K562 (cell line): ENCODE measurements around the gene ILK. TPM values are rescaled to one million over a fixed set of nuclear protein-coding genes. Genes with fewer than 3 reads are reported as not detected.
A peak's percentile ranks its signal among the peaks of the same experiment; 100 is the strongest.

Source experiments
- ATAC-seq: fragments of 200-7000 bp; cut with Tn5 transposase; 3 replicates; pipeline ENCODE4 v1.9.1; 2020; ENCODE audit warnings: moderate library complexity
- BruUV-seq: library from RNA; stranded (reverse); fragments of 400-500 nt; replicated peaks from 2 replicates; lab custom pipeline; 2021; lab: Mats Ljungman, UMichigan
- CTCF ChIA-PET: fragments of 300-600 bp; formaldehyde crosslinking; extraction: SDS; loops from one replicate; lab custom pipeline; 2021; ENCODE audit warnings: low intra/inter-chr PET ratio; lab: Yijun Ruan, JAX
- POLR2A ChIA-PET: fragments of 300-600, 350-650 bp; sonication (Branson Sonifier 250); formaldehyde crosslinking; extraction: SDS; loops from one replicate; lab custom pipeline; 2021; ENCODE audit warnings: antibody characterized with exemption, inconsistent platforms; lab: Yijun Ruan, JAX
- DNase-seq, 4 experiments: peaks; one replicate each; pipeline versions ENCODE4 v3.0.0 to v3.0.0-alpha.2; 2011 to 2018; ENCODE audit warnings: low spot score in 3 of 4, mixed read lengths in 3 of 4; ENCODE audit errors: extremely low read depth in 1 of 4
- FAIRE-seq: peaks from 2 replicates; lab custom pipeline; 2011; peaks lifted over from hg19 to GRCh38; lab: Jason Lieb, UNC
- H2AFZ ChIP-seq: 2 replicates; pipeline ENCODE4 v1.6.0; 2011; ENCODE audit warnings: low read depth, low read length, control low read depth, inconsistent platforms
- H3K27ac ChIP-seq: fragments of 200-600 bp; 3 replicates; pipeline ENCODE4 v1.8.0; 2011; ENCODE audit warnings: low read depth, mild to moderate bottlenecking, control low read depth, inconsistent platforms, low read length, moderate library complexity, mixed read lengths; ENCODE audit errors: extremely low read depth
- H3K27me3 ChIP-seq, 2 experiments: fragments of 300-600 bp in 1 of 2; 2 replicates in 1 of 2; 3 replicates in 1 of 2; pipeline versions ENCODE4 v1.6.0 to v1.8.0; 2011; ENCODE audit warnings: inconsistent platforms in 2 of 2, low read length in 2 of 2, mild to moderate bottlenecking in 1 of 2, mixed read lengths in 1 of 2, moderate library complexity in 1 of 2; ENCODE audit not compliant: control insufficient read depth in 2 of 2, insufficient read depth in 2 of 2
- H3K36me3 ChIP-seq: fragments of 300-600 bp; 3 replicates; pipeline ENCODE4 v1.8.0; 2011; ENCODE audit warnings: mild to moderate bottlenecking, low read length, inconsistent platforms; ENCODE audit not compliant: control insufficient read depth, insufficient read depth
- H3K4me1 ChIP-seq, 2 experiments: fragments of 200-600 bp in 1 of 2; replicated peaks in 1 of 2; 2 replicates in 1 of 2; 3 replicates in 1 of 2; pipeline versions ENCODE4 v1.5.1 to v1.8.0; 2011; ENCODE audit warnings: inconsistent platforms in 2 of 2, low read length in 2 of 2, mild to moderate bottlenecking in 1 of 2, mixed read lengths in 1 of 2, moderate library complexity in 1 of 2; ENCODE audit not compliant: control insufficient read depth in 2 of 2, insufficient read depth in 2 of 2
- H3K4me2 ChIP-seq: 2 replicates; pipeline ENCODE4 v1.6.1; 2011; ENCODE audit warnings: low read length, control low read depth, inconsistent platforms, mixed read lengths; ENCODE audit not compliant: insufficient read depth
- H3K4me3 ChIP-seq: fragments of 200-600 bp; sonication (generic), shearing (Covaris generic); 2 replicates; pipeline ENCODE4 v1.5.1; 2016; ENCODE audit warnings: control low read depth, inconsistent platforms
- H3K79me2 ChIP-seq: fragments of 200-600 bp; 3 replicates; pipeline ENCODE4 v1.8.0; 2011; ENCODE audit warnings: low read length, inconsistent platforms; ENCODE audit not compliant: control insufficient read depth, insufficient read depth
- H3K9ac ChIP-seq, 2 experiments: 2 replicates each; pipeline versions ENCODE4 v1.6.0 to v1.6.1; 2011; ENCODE audit warnings: low read depth in 2 of 2, low read length in 2 of 2, control low read depth in 1 of 2, inconsistent platforms in 1 of 2, mild to moderate bottlenecking in 1 of 2, mixed read lengths in 1 of 2; ENCODE audit not compliant: insufficient read depth in 1 of 2
- H3K9me1 ChIP-seq: one replicate; pipeline ENCODE4 v1.6.0; 2011; ENCODE audit warnings: inconsistent platforms, mild to moderate bottlenecking, low read length, moderate library complexity; ENCODE audit not compliant: control insufficient read depth, insufficient read depth
- H3K9me3 ChIP-seq: replicated peaks from 2 replicates; pipeline ENCODE4 v1.5.1; 2011; ENCODE audit warnings: low read depth, low read length, inconsistent platforms; ENCODE audit not compliant: control insufficient read depth, insufficient read depth
- H4K20me1 ChIP-seq: replicated peaks from 2 replicates; pipeline ENCODE4 v1.6.1; 2011; ENCODE audit warnings: low read length, inconsistent platforms, mixed read lengths; ENCODE audit not compliant: control insufficient read depth, insufficient read depth
- ADNP ChIP-seq: fragments of 200-800 bp; sonication (Bioruptor generic); IDR thresholded peaks from 2 replicates; pipeline ENCODE4 v1.6.1; 2016; ENCODE audit warnings: missing genetic modification characterization, missing compliant biosample characterization
- ARID2 ChIP-seq: fragments of 450-650 bp; IDR thresholded peaks from 2 replicates; pipeline ENCODE4 v1.6.1; 2017; ENCODE audit warnings: antibody characterized with exemption, mild to moderate bottlenecking
- CEBPB ChIP-seq: fragments of 450-650 bp; IDR thresholded peaks from 2 replicates; pipeline ENCODE4 v1.6.1; 2016; ENCODE audit warnings: missing genetic modification characterization, missing compliant biosample characterization
- FOXP1 ChIP-seq: sonication (generic); formaldehyde crosslinking; IDR thresholded peaks from 2 replicates; pipeline ENCODE4 v1.8.0; 2022; ENCODE audit warnings: mild to moderate bottlenecking, missing genetic modification reagents
- HSF4 ChIP-seq: fragments of 250-450 bp; sonication (Bioruptor Pico); IDR thresholded peaks from 2 replicates; pipeline ENCODE4 v2.1.2; 2022; ENCODE audit warnings: mild to moderate bottlenecking, moderate library complexity, borderline replicate concordance
- KDM1A ChIP-seq, 2 experiments: fragments of 450-650 bp; IDR thresholded peaks; 2 replicates each; pipeline ENCODE4 v1.6.1; 2016; ENCODE audit warnings: mild to moderate bottlenecking in 2 of 2
- MED1 ChIP-seq: sonication (generic); formaldehyde crosslinking; IDR thresholded peaks from 2 replicates; pipeline ENCODE4 v1.8.1; 2023; ENCODE audit warnings: missing genetic modification reagents, borderline replicate concordance
- MIER1 ChIP-seq: fragments of 450-650 bp; IDR thresholded peaks from 2 replicates; pipeline ENCODE4 v1.6.1; 2016; ENCODE audit warnings: antibody characterized with exemption, mild to moderate bottlenecking, low read depth
- MYNN ChIP-seq, 2 experiments: sonication (generic); formaldehyde crosslinking in 1 of 2; IDR thresholded peaks; 2 replicates each; pipeline versions ENCODE4 v1.5.0 to v1.6.1; 2016 to 2020; ENCODE audit warnings: antibody characterized with exemption in 1 of 2, missing genetic modification reagents in 1 of 2
- POLR3A ChIP-seq: IDR thresholded peaks from 2 replicates; pipeline ENCODE4 v1.6.1; 2011; ENCODE audit warnings: borderline replicate concordance, mild to moderate bottlenecking, moderate library complexity; ENCODE audit not compliant: insufficient read length, insufficient read depth; ENCODE audit errors: extremely low read depth
- RBM25 ChIP-seq: fragments of 200-400 bp; formaldehyde crosslinking; IDR thresholded peaks from 2 replicates; pipeline ENCODE4 v1.6.1; 2018; ENCODE audit warnings: low read length, low read depth, moderate library complexity; ENCODE audit not compliant: severe bottlenecking
- SMARCA5 ChIP-seq: fragments of 450-650 bp; IDR thresholded peaks from 2 replicates; pipeline ENCODE4 v1.6.1; 2016
- ZNF184 ChIP-seq: sonication (generic); formaldehyde crosslinking; IDR thresholded peaks from 2 replicates; pipeline ENCODE4 v1.5.0; 2020; ENCODE audit warnings: missing genetic modification reagents
- ZNF274 ChIP-seq: IDR thresholded peaks from 2 replicates; pipeline ENCODE4 v1.6.1; 2011; ENCODE audit warnings: low read depth, mild to moderate bottlenecking, low read length, moderate library complexity, borderline replicate concordance
- ZNF644 ChIP-seq: fragments of 200-800 bp; sonication (Bioruptor generic); IDR thresholded peaks from 2 replicates; pipeline ENCODE4 v1.6.1; 2016; ENCODE audit warnings: low read depth, missing genetic modification characterization, missing compliant biosample characterization
- WGBS: fragments of 100-300 bp; shearing (Covaris generic); methylation state at CpG from one replicate; pipeline ENCODE4 v1.1.6; 2016; ENCODE audit warnings: low coverage, mixed read lengths; ENCODE audit not compliant: insufficient coverage; ENCODE audit errors: missing lambda C conversion rate; 5-methylcytosine and 5-hydroxymethylcytosine counted together
- in situ Hi-C: fragments of 300-500 bp; cut with MboI; formaldehyde crosslinking; loops from 4 replicates; pipeline ENCODE4 v1.15.0; 2018; ENCODE audit warnings: inconsistent platforms, mixed read lengths
- intact Hi-C: fragments of 100-400 bp; cut with micrococcal nuclease; formaldehyde crosslinking; loops from 2 replicates; pipeline ENCODE4 v1.14.2; 2022
- polyA plus RNA-seq, 8 experiments: library from polyadenylated mRNA; depleted of rRNA in 4 of 8; stranded (reverse) in 5 of 8; unstranded in 3 of 8; fragments of >200 nt; fragmentation: Nextera tagmentation in 2 of 8; fragmentation: Illumina TruSeq in 1 of 8; extraction: Ambion mirVana in 2 of 8; extraction: Trizol in 1 of 8; gene quantifications; 2 replicates each; pipeline versions ENCODE4 v1.2.1 to v1.2.3, GENCODE V29; 2011 to 2014; ENCODE audit warnings: inconsistent platforms in 1 of 8, missing spikeins in 1 of 8
- total RNA-seq, 7 experiments: library from RNA; depleted of rRNA in 6 of 7; stranded (reverse); fragments of >200 nt in 6 of 7; fragmentation: Illumina TruSeq in 2 of 7; extraction: Trizol in 2 of 7; gene quantifications; 2 replicates each; pipeline versions ENCODE4 v1.2.1 to v1.2.3, GENCODE V29; 2011 to 2021; ENCODE audit warnings: low replicate concordance in 1 of 7
- TF ChIP-seq, protein P1 (sequence below): fragments of 450-650 bp; IDR thresholded peaks from 2 replicates; pipeline ENCODE4 v1.6.1; 2016; ENCODE audit warnings: mild to moderate bottlenecking
- TF ChIP-seq, protein P2 (sequence below), 2 experiments: IDR thresholded peaks; 2 replicates each; pipeline ENCODE4 v1.6.1; 2012; ENCODE audit warnings: improper control_type of control experiment in 2 of 2, low read depth in 2 of 2, low read length in 2 of 2, borderline replicate concordance in 1 of 2

ILK gene
- total and polyA plus RNA-seq, 9 of the 15 experiments (the other 6 are each of a cell fraction or from before 2014, with no cell fraction given) = 43.3 to 95.9 (median 58.9) TPM

DNA sequence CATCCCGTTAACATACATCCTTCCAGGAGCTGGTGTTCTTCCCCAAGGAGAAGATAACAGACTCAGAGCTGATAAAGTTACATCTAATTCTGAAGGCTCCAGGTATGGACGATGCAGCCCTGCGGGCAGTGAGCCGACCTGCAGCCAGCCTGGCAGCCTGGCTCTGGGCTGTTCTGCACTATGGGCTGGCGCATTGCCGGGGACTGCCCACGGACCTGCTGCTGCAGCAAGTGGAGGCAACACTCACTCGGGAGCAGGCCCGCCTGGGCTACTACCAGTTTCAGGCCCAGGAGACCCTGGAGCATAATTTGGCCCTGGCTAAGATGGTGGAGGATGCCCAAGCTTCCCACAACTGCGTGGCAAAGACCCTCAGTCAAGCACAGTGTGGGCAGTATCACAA, 39.9 kb upstream of the ILK start (continued):
- TF ChIP-seq MIER1 (no peak), ZNF644 (no peak), FOXP1 (CRISPR knock-in tag) (peak; percentile 44; the same call in 1 of the 2 replicates), POLR3A (no peak), ZNF184 (CRISPR knock-in tag) (no peak), ARID2 (no peak), MYNN (IDR thresholded peaks at IDR 0.05) (no peak), MYNN (CRISPR knock-in tag; IDR thresholded peaks at IDR 0.05) (no peak), ZNF274 (0 out of 2 replicates have a peak, but pooled peaks have one; percentile 10)

DNA sequence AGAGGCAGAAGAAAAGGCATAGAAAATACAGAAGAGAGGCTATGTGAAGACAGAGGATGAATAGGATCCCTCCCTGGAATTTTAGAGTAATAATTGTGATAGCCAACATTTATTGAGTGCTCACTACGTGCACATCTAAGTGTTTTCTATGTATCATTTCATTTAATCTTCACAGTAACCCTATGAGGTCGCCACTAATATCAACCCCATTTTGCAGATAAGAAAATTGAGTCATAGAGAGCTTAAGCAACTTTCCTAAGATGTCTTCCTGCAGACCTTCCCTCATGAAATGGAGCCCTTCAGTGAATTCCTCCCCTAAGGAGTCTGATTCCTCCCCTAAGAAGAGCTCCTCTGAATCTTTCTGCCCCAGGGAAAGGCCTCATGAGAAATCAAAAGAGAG, 38.2 kb upstream of the ILK start:
- CTCF ChIA-PET = no interaction called here
- no peak for ATAC-seq
- Histone ChIP-seq H4K20me1 (no peaks in the 10 kb centered on the region), H3K27me3 (no peaks in the 10 kb centered on the region), H3K9me1 (peaks cover 13% of the 10 kb centered on the region), H3K4me1 (peaks cover 49 to 50% of the 10 kb centered on the region in 2 experiments), H3K9ac (no peak overlapping the region), H3K4me3 (no peak overlapping the region), H2AFZ (no peak overlapping the region), H3K9me3 (no peaks in the 10 kb centered on the region), H3K27ac (no peak overlapping the region), H3K79me2 (no peaks in the 10 kb centered on the region), H3K36me3 (no peaks in the 10 kb centered on the region), H3K4me2 (no peak overlapping the region)
- intact Hi-C loops (no loop called here), in situ Hi-C loops (no loop called here)
- no peak for FAIRE-seq
- POLR2A ChIA-PET = interaction anchor here (0.5 to 1.0 kb wide), 3 partner anchors 38 to 73 kb away, joined by 3 read pairs; no protein-coding TSS in a partner anchor
- 48% methylated on average over 2 of the region's 2 CpGs for WGBS
- no TSS peak for BruUV-seq
- DNase-seq = no peak
- peak; percentile 85 for TF ChIP-seq RBM25
- TF ChIP-seq, protein P1, sequence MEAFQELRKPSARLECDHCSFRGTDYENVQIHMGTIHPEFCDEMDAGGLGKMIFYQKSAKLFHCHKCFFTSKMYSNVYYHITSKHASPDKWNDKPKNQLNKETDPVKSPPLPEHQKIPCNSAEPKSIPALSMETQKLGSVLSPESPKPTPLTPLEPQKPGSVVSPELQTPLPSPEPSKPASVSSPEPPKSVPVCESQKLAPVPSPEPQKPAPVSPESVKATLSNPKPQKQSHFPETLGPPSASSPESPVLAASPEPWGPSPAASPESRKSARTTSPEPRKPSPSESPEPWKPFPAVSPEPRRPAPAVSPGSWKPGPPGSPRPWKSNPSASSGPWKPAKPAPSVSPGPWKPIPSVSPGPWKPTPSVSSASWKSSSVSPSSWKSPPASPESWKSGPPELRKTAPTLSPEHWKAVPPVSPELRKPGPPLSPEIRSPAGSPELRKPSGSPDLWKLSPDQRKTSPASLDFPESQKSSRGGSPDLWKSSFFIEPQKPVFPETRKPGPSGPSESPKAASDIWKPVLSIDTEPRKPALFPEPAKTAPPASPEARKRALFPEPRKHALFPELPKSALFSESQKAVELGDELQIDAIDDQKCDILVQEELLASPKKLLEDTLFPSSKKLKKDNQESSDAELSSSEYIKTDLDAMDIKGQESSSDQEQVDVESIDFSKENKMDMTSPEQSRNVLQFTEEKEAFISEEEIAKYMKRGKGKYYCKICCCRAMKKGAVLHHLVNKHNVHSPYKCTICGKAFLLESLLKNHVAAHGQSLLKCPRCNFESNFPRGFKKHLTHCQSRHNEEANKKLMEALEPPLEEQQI = no peak
- peak; percentile 35; the same call in 1 of the 2 replicates for TF ChIP-seq CEBPB (tag)
- no peak for TF ChIP-seq MED1 (CRISPR knock-in tag)
- TF ChIP-seq ADNP (tag) = 0 out of 2 replicates have a peak, but pooled peaks have one; percentile 40
- no peak for TF ChIP-seq HSF4 (CRISPR knock-in tag)
- 0 out of 2 replicates have a peak, but pooled peaks have one; percentile 25 for TF ChIP-seq SMARCA5
- TF ChIP-seq, protein P2, sequence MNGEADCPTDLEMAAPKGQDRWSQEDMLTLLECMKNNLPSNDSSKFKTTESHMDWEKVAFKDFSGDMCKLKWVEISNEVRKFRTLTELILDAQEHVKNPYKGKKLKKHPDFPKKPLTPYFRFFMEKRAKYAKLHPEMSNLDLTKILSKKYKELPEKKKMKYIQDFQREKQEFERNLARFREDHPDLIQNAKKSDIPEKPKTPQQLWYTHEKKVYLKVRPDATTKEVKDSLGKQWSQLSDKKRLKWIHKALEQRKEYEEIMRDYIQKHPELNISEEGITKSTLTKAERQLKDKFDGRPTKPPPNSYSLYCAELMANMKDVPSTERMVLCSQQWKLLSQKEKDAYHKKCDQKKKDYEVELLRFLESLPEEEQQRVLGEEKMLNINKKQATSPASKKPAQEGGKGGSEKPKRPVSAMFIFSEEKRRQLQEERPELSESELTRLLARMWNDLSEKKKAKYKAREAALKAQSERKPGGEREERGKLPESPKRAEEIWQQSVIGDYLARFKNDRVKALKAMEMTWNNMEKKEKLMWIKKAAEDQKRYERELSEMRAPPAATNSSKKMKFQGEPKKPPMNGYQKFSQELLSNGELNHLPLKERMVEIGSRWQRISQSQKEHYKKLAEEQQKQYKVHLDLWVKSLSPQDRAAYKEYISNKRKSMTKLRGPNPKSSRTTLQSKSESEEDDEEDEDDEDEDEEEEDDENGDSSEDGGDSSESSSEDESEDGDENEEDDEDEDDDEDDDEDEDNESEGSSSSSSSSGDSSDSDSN (IDR thresholded peaks at IDR 0.05; ENCODE audit: borderline replicate concordance in 1 of 2, low read depth in 2 of 2, low read length in 2 of 2) = no peak
- peak; percentile 17 to 48; a peak in 2 of 4 replicates for TF ChIP-seq KDM1A (IDR thresholded peaks at IDR 0.05)
